Tibial nerve (tissue), 4 donors: ENCODE results near the gene VGLL4.

Experiments
- EP300 ChIP-seq, 2 donors: sonication (generic); formaldehyde crosslinking; IDR thresholded peaks; one replicate each; pipeline ENCODE4 v1.6.1; 2017; ENCODE audit warnings: antibody characterized with exemption in 2 of 2, mild to moderate bottlenecking in 1 of 2
- TF ChIP-seq, protein P1 (sequence below), 5 experiments: fragments of 200-600 bp in 3 of 5; fragments of 450-650 bp in 2 of 5; sonication (generic) in 3 of 5; IDR thresholded peaks; one replicate each; pipeline ENCODE4 v1.5.1; 2016 to 2019; ENCODE audit warnings: antibody characterized with exemption in 5 of 5, mild to moderate bottlenecking in 3 of 5, moderate library complexity in 2 of 5

DNA sequence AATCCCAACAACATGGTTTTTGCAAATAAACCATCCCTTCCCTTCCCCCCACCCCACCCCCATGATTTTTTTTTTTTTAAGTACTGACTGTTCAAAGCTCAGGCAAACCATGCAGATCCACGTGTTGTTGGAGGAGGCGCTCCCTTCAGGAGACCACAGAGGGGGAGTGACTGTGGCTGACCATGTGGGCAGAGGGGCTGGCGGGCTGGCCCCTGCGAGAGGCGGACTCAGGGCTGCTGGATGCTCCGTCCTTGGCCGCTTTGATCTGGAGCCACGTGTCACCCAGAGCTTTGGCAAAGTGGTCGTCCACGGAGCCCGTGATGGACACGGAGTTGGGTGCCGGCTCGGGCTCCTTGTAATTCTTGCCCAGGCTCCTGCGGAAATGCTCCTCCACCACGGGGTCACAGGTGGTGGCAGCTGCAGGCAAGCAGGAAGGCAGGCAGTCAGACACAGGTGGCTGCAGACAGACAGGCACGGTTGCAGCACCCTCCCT, 85.3 kb downstream of the VGLL4 start:
- TF ChIP-seq, protein P1, sequence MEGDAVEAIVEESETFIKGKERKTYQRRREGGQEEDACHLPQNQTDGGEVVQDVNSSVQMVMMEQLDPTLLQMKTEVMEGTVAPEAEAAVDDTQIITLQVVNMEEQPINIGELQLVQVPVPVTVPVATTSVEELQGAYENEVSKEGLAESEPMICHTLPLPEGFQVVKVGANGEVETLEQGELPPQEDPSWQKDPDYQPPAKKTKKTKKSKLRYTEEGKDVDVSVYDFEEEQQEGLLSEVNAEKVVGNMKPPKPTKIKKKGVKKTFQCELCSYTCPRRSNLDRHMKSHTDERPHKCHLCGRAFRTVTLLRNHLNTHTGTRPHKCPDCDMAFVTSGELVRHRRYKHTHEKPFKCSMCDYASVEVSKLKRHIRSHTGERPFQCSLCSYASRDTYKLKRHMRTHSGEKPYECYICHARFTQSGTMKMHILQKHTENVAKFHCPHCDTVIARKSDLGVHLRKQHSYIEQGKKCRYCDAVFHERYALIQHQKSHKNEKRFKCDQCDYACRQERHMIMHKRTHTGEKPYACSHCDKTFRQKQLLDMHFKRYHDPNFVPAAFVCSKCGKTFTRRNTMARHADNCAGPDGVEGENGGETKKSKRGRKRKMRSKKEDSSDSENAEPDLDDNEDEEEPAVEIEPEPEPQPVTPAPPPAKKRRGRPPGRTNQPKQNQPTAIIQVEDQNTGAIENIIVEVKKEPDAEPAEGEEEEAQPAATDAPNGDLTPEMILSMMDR (IDR thresholded peaks at IDR 0.05): no peak
- TF ChIP-seq EP300 (IDR thresholded peaks at IDR 0.05): no peak
